Left lobe of liver (tissue), 2 donors: ENCODE measurements around the gene ZNF438. TPM values are rescaled to one million over a fixed set of nuclear protein-coding genes. Genes with fewer than 3 reads are reported as not detected.
A peak's percentile ranks its signal among the peaks of the same experiment; 100 is the strongest.

Experiments
- ATAC-seq: fragments of 200-7000 bp; cut with Tn5 transposase; one replicate; pipeline ENCODE4 v1.9.1; 2020; ENCODE audit warnings: mild to moderate bottlenecking, moderate library complexity
- DNase-seq: peaks from one replicate; pipeline ENCODE4 v3.0.0-alpha.2; 2020; ENCODE audit warnings: low spot score
- total RNA-seq: library from RNA; stranded (reverse); gene quantifications from one replicate; pipeline ENCODE4 v1.2.1, GENCODE V29; 2021
- donor health status: DM: no; HTN: no; CAD: no; lungs with moderate emphysema.
- donor health status: DM: no; HTN: yes; CAD: no.

ZNF438 gene
- total RNA-seq, 1 donor from 2014 or later, result 1.9 TPM

GRCh38 chr10:30830315-30831230, 201.1 kb downstream of the ZNF438 start:
- DNase-seq (peak; percentile 30), ATAC-seq (no peak)

GRCh38 chr10:30829901-30830300, 201.8 kb downstream of the ZNF438 start:
- DNase-seq (no peak), ATAC-seq (no peak)

GRCh38 chr10:30828680-30829079, 203.0 kb downstream of the ZNF438 start:
- no peak for ATAC-seq
- no peak for DNase-seq

GRCh38 chr10:30828164-30828563, 203.5 kb downstream of the ZNF438 start:
- DNase-seq (no peak), ATAC-seq (no peak)

GRCh38 chr10:30827531-30828120, 204.0 kb downstream of the ZNF438 start:
- ATAC-seq (no peak), DNase-seq (no peak)

- no peak for ATAC-seq
- DNase-seq, result no peak
Measured at GRCh38 chr10:30826679-30827078, 205.0 kb downstream of the ZNF438 start.

- ATAC-seq (no peak), DNase-seq (no peak)
Measured at GRCh38 chr10:30825495-30825894, 206.2 kb downstream of the ZNF438 start.

- ATAC-seq (no peak), DNase-seq (no peak)
Measured at GRCh38 chr10:30825022-30825421, 206.6 kb downstream of the ZNF438 start.

GRCh38 chr10:30823651-30824050, 208.0 kb downstream of the ZNF438 start:
- ATAC-seq, result no peak
- DNase-seq, result no peak

GRCh38 chr10:30822693-30823465, 208.8 kb downstream of the ZNF438 start:
- no peak for ATAC-seq
- no peak for DNase-seq

- no peak for DNase-seq
- ATAC-seq, result no peak
Measured at GRCh38 chr10:30821994-30822692, 209.5 kb downstream of the ZNF438 start.

- ATAC-seq (peak; percentile 27), DNase-seq (no peak)
Measured at GRCh38 chr10:30821261-30821993, 210.2 kb downstream of the ZNF438 start.

- ATAC-seq (no peak), DNase-seq (no peak)
Measured at GRCh38 chr10:30820261-30820991, 211.2 kb downstream of the ZNF438 start.

GRCh38 chr10:30819341-30820181, 212.1 kb downstream of the ZNF438 start:
- no peak for ATAC-seq
- no peak for DNase-seq

GRCh38 chr10:30818854-30819253, 212.8 kb downstream of the ZNF438 start:
- no peak for ATAC-seq

GRCh38 chr10:30818010-30818660, 213.5 kb downstream of the ZNF438 start:
- ATAC-seq (peak; percentile 73), DNase-seq (peak; percentile 58)

More at GRCh38 chr10:30818854-30819253, 212.8 kb downstream of the ZNF438 start:
- DNase-seq, result no peak

GRCh38 chr10:30817541-30817940, 214.1 kb downstream of the ZNF438 start:
- ATAC-seq (no peak), DNase-seq (no peak)

GRCh38 chr10:30816820-30817171, 214.9 kb downstream of the ZNF438 start:
- DNase-seq (no peak), ATAC-seq (no peak)
